ENCODE measurements around the gene ALDH1A1.

The ALDH1A1 gene

GRCh38 chr9:72925891-72926290 lies 27.0 kb downstream of the ALDH1A1 start:
- Mint-ChIP-seq H3K4me3 (no peak overlapping the region), H3K4me1 (no peaks in the 10 kb centered on the region)
- DNase-seq (ENCODE audit: low spot score in 2 of 2), result no peak

GRCh38 chr9:72925126-72925789 lies 27.6 kb downstream of the ALDH1A1 start:
- no peak overlapping the region for H3K4me3 Mint-ChIP-seq
- peaks cover 1% of the 10 kb centered on the region for H3K9me3 Mint-ChIP-seq
- H3K27me3 Mint-ChIP-seq, result peaks cover 2% of the 10 kb centered on the region
- no peak overlapping the region for H3K27ac Mint-ChIP-seq
- H3K36me3 Mint-ChIP-seq, result no peaks in the 10 kb centered on the region
- DNase-seq (ENCODE audit: low spot score in 2 of 2) (no peak), ATAC-seq (ENCODE audit: low read depth) (no peak)
- H3K4me1 Mint-ChIP-seq, result no peaks in the 10 kb centered on the region

More at GRCh38 chr9:72925891-72926290, 27.0 kb downstream of the ALDH1A1 start:
- no peak for ATAC-seq (ENCODE audit: low read depth)
- peaks cover 2% of the 10 kb centered on the region for H3K27me3 Mint-ChIP-seq
- peaks cover 1% of the 10 kb centered on the region for H3K9me3 Mint-ChIP-seq
- H3K27ac Mint-ChIP-seq, result no peak overlapping the region
- H3K36me3 Mint-ChIP-seq, result no peaks in the 10 kb centered on the region

GRCh38 chr9:72924154-72924790 lies 28.6 kb downstream of the ALDH1A1 start:
- Mint-ChIP-seq H3K27me3 (peaks cover 2% of the 10 kb centered on the region), H3K27ac (no peak overlapping the region), H3K9me3 (peaks cover 1% of the 10 kb centered on the region), H3K36me3 (no peaks in the 10 kb centered on the region), H3K4me3 (no peak overlapping the region), H3K4me1 (no peaks in the 10 kb centered on the region)
- ATAC-seq (ENCODE audit: low read depth) (no peak), DNase-seq (ENCODE audit: low spot score in 2 of 2) (no peak)

- H3K4me1 Mint-ChIP-seq, result no peaks in the 10 kb centered on the region
- ATAC-seq (ENCODE audit: low read depth), result no peak
- H3K36me3 Mint-ChIP-seq, result no peaks in the 10 kb centered on the region
Observed at GRCh38 chr9:72923077-72923476, 29.8 kb downstream of the ALDH1A1 start.

GRCh38 chr9:72921888-72922654 lies 30.8 kb downstream of the ALDH1A1 start:
- no peak overlapping the region for H3K4me3 Mint-ChIP-seq
- ATAC-seq (ENCODE audit: low read depth), result no peak
- H3K9me3 Mint-ChIP-seq, result peaks cover 1% of the 10 kb centered on the region
- DNase-seq (ENCODE audit: low spot score in 2 of 2), result no peak
- no peaks in the 10 kb centered on the region for H3K4me1 Mint-ChIP-seq
- H3K36me3 Mint-ChIP-seq, result no peaks in the 10 kb centered on the region
- H3K27ac Mint-ChIP-seq, result no peak overlapping the region
- peaks cover 2% of the 10 kb centered on the region for H3K27me3 Mint-ChIP-seq

More at GRCh38 chr9:72923077-72923476, 29.8 kb downstream of the ALDH1A1 start:
- H3K4me3 Mint-ChIP-seq, result no peak overlapping the region
- DNase-seq (ENCODE audit: low spot score in 2 of 2), result no peak
- H3K27ac Mint-ChIP-seq, result no peak overlapping the region
- peaks cover 1% of the 10 kb centered on the region for H3K9me3 Mint-ChIP-seq
- H3K27me3 Mint-ChIP-seq, result peaks cover 2% of the 10 kb centered on the region

GRCh38 chr9:72919246-72919945 lies 33.5 kb downstream of the ALDH1A1 start:
- Mint-ChIP-seq H3K27me3 (peaks cover 2% of the 10 kb centered on the region), H3K9me3 (peaks cover 1% of the 10 kb centered on the region), H3K4me3 (no peak overlapping the region)

GRCh38 chr9:72917892-72918509 lies 34.9 kb downstream of the ALDH1A1 start:
- H3K4me3 Mint-ChIP-seq, result no peak overlapping the region
- peaks cover 2% of the 10 kb centered on the region for H3K27me3 Mint-ChIP-seq
- H3K36me3 Mint-ChIP-seq, result no peaks in the 10 kb centered on the region
- no peak for DNase-seq (ENCODE audit: low spot score in 2 of 2)
- H3K4me1 Mint-ChIP-seq, result no peaks in the 10 kb centered on the region
- H3K27ac Mint-ChIP-seq, result no peak overlapping the region
- H3K9me3 Mint-ChIP-seq, result peaks cover 1% of the 10 kb centered on the region
- ATAC-seq (ENCODE audit: low read depth), result no peak

More at GRCh38 chr9:72919246-72919945, 33.5 kb downstream of the ALDH1A1 start:
- Mint-ChIP-seq H3K4me1 (no peaks in the 10 kb centered on the region), H3K27ac (no peak overlapping the region), H3K36me3 (no peaks in the 10 kb centered on the region)
- DNase-seq (ENCODE audit: low spot score in 2 of 2) (no peak), ATAC-seq (ENCODE audit: low read depth) (no peak)

GRCh38 chr9:72915659-72916058 lies 37.2 kb downstream of the ALDH1A1 start:
- Mint-ChIP-seq H3K27me3 (peaks cover 2% of the 10 kb centered on the region), H3K9me3 (no peaks in the 10 kb centered on the region), H3K4me3 (no peak overlapping the region), H3K27ac (no peak overlapping the region), H3K4me1 (no peaks in the 10 kb centered on the region), H3K36me3 (no peaks in the 10 kb centered on the region)
- ATAC-seq (ENCODE audit: low read depth) (no peak), DNase-seq (ENCODE audit: low spot score in 2 of 2) (no peak)

- Mint-ChIP-seq H3K9me3 (no peaks in the 10 kb centered on the region), H3K4me3 (no peak overlapping the region), H3K27ac (no peak overlapping the region), H3K4me1 (no peaks in the 10 kb centered on the region), H3K36me3 (no peaks in the 10 kb centered on the region), H3K27me3 (peaks cover 2% of the 10 kb centered on the region)
- ATAC-seq (ENCODE audit: low read depth), result no peak
- DNase-seq (ENCODE audit: low spot score in 2 of 2), result no peak
Observed at GRCh38 chr9:72914750-72915149, 38.1 kb downstream of the ALDH1A1 start.

GRCh38 chr9:72913382-72914009 lies 39.4 kb downstream of the ALDH1A1 start:
- no peaks in the 10 kb centered on the region for H3K36me3 Mint-ChIP-seq

GRCh38 chr9:72912476-72913381 lies 40.1 kb downstream of the ALDH1A1 start:
- Mint-ChIP-seq H3K9me3 (no peaks in the 10 kb centered on the region), H3K36me3 (no peaks in the 10 kb centered on the region), H3K4me3 (no peak overlapping the region), H3K27me3 (peaks cover 2% of the 10 kb centered on the region), H3K4me1 (no peaks in the 10 kb centered on the region), H3K27ac (no peak overlapping the region)
- ATAC-seq (ENCODE audit: low read depth) (no peak), DNase-seq (ENCODE audit: low spot score in 2 of 2) (no peak)

More at GRCh38 chr9:72913382-72914009, 39.4 kb downstream of the ALDH1A1 start:
- peaks cover 2% of the 10 kb centered on the region for H3K27me3 Mint-ChIP-seq
- no peak overlapping the region for H3K27ac Mint-ChIP-seq
- ATAC-seq (ENCODE audit: low read depth), result no peak
- H3K4me3 Mint-ChIP-seq, result no peak overlapping the region
- no peaks in the 10 kb centered on the region for H3K9me3 Mint-ChIP-seq
- DNase-seq (ENCODE audit: low spot score in 2 of 2), result no peak
- no peaks in the 10 kb centered on the region for H3K4me1 Mint-ChIP-seq

GRCh38 chr9:72911816-72912215 lies 41.0 kb downstream of the ALDH1A1 start:
- DNase-seq (ENCODE audit: low spot score in 2 of 2), result no peak
- Mint-ChIP-seq H3K36me3 (no peaks in the 10 kb centered on the region), H3K9me3 (no peaks in the 10 kb centered on the region), H3K4me1 (no peaks in the 10 kb centered on the region), H3K4me3 (no peak overlapping the region), H3K27ac (no peak overlapping the region), H3K27me3 (peaks cover 2% of the 10 kb centered on the region)
- ATAC-seq (ENCODE audit: low read depth), result no peak

Data from memory B cell (primary cell).